ENCODE measurements around the gene SRL.

The SRL gene

GRCh38 chr16:4272114-4272956, 30.5 kb upstream of the SRL start:
- no peaks in the 10 kb centered on the region for H3K9me3 ChIP-seq (replicated peaks; ENCODE audit: insufficient read depth, low read length)
- TF ChIP-seq CTCF (IDR thresholded peaks at IDR 0.05; ENCODE audit: low read length) = no peak
- TF ChIP-seq EZH2phosphoT487 (IDR thresholded peaks at IDR 0.05; ENCODE audit: low read length) = no peak
- no peak for TF ChIP-seq EZH2 (optimal IDR thresholded peaks at IDR 0.05; ENCODE audit: low read depth, low read length)
- peak overlapping the region; percentile 84 for H3K27ac ChIP-seq (ENCODE audit: low read length)
- H3K27me3 ChIP-seq (replicated peaks; ENCODE audit: insufficient read depth, low read length) = no peaks in the 10 kb centered on the region
- no peaks in the 10 kb centered on the region for H3K9me2 ChIP-seq (replicated peaks; ENCODE audit: insufficient read depth, low read length)
- peak overlapping the region; percentile 76 for H2AFZ ChIP-seq (ENCODE audit: low read length)
- H3K79me2 ChIP-seq (ENCODE audit: low read length) = peaks cover 50% of the 10 kb centered on the region
- peaks cover 9% of the 10 kb centered on the region for H3K4me1 ChIP-seq (ENCODE audit: low read length)
- H3K4me3 ChIP-seq (ENCODE audit: low read length) = peak overlapping the region; percentile 90
- peaks cover 22% of the 10 kb centered on the region for H3F3A ChIP-seq (ENCODE audit: insufficient read depth, low read length)
- H4K20me1 ChIP-seq (ENCODE audit: insufficient read depth, low read length) = no peaks in the 10 kb centered on the region
- H3K4me2 ChIP-seq (ENCODE audit: low read depth, low read length) = peak overlapping the region; percentile 59; the same call in 1 of the 2 replicates
- no peaks in the 10 kb centered on the region for H3K36me3 ChIP-seq (replicated peaks; ENCODE audit: insufficient read depth, low read length)
- peak overlapping the region; percentile 98 for H3K9ac ChIP-seq (ENCODE audit: low read length)
- peak; percentile 36 for DNase-seq

- Histone ChIP-seq H3K27ac (ENCODE audit: low read length) (peak overlapping the region; percentile 92), H4K20me1 (ENCODE audit: insufficient read depth, low read length) (no peaks in the 10 kb centered on the region), H3K4me3 (ENCODE audit: low read length) (peak overlapping the region; percentile 90), H3K9ac (ENCODE audit: low read length) (peak overlapping the region; percentile 98), H2AFZ (ENCODE audit: low read length) (peak overlapping the region; percentile 73), H3K4me2 (ENCODE audit: low read depth, low read length) (peak overlapping the region; percentile 98), H3F3A (ENCODE audit: insufficient read depth, low read length) (peaks cover 22% of the 10 kb centered on the region), H3K79me2 (ENCODE audit: low read length) (peaks cover 59% of the 10 kb centered on the region), H3K9me3 (replicated peaks; ENCODE audit: insufficient read depth, low read length) (no peaks in the 10 kb centered on the region), H3K9me2 (replicated peaks; ENCODE audit: insufficient read depth, low read length) (no peaks in the 10 kb centered on the region), H3K36me3 (replicated peaks; ENCODE audit: insufficient read depth, low read length) (no peaks in the 10 kb centered on the region), H3K27me3 (replicated peaks; ENCODE audit: insufficient read depth, low read length) (no peaks in the 10 kb centered on the region), H3K4me1 (ENCODE audit: low read length) (peaks cover 9% of the 10 kb centered on the region)
- DNase-seq = peak; percentile 93
- no peak for TF ChIP-seq EZH2phosphoT487 (IDR thresholded peaks at IDR 0.05; ENCODE audit: low read length)
- no peak for TF ChIP-seq EZH2 (optimal IDR thresholded peaks at IDR 0.05; ENCODE audit: low read depth, low read length)
- TF ChIP-seq CTCF (IDR thresholded peaks at IDR 0.05; ENCODE audit: low read length) = no peak
Observed at GRCh38 chr16:4271176-4272113, 29.6 kb upstream of the SRL start.

DNA sequence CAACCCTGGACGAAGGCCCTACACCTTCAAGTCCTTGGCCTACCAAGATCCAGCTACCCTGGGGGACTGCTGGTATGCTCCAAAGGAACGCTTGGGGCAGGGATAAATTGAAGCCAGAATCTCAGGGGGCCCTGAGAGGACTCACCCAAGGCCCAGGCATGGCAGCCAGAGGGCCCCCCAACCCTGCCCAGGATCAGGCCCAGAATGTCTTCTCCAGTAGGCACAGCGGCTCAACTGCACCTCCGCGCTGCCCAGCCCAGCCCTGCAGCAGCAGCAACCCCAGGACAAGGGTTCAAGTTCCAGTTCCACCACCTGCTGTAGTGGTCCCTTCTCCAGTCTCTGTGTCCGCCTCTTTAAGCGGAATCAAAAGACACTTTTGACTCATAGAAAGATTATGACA, 28.7 kb upstream of the SRL start:
- DNase-seq = no peak
- Histone ChIP-seq H3K27me3 (replicated peaks; ENCODE audit: insufficient read depth, low read length) (no peaks in the 10 kb centered on the region), H3K9me2 (replicated peaks; ENCODE audit: insufficient read depth, low read length) (no peaks in the 10 kb centered on the region), H3K79me2 (ENCODE audit: low read length) (peaks cover 68% of the 10 kb centered on the region), H3F3A (ENCODE audit: insufficient read depth, low read length) (peaks cover 22% of the 10 kb centered on the region), H3K9me3 (replicated peaks; ENCODE audit: insufficient read depth, low read length) (no peaks in the 10 kb centered on the region), H4K20me1 (ENCODE audit: insufficient read depth, low read length) (peaks cover 6% of the 10 kb centered on the region), H2AFZ (ENCODE audit: low read length) (no peak overlapping the region), H3K36me3 (replicated peaks; ENCODE audit: insufficient read depth, low read length) (no peaks in the 10 kb centered on the region), H3K27ac (ENCODE audit: low read length) (no peak overlapping the region), H3K9ac (ENCODE audit: low read length) (peak overlapping the region; percentile 98; the same call in 1 of the 2 replicates), H3K4me3 (ENCODE audit: low read length) (peak overlapping the region; percentile 90), H3K4me2 (ENCODE audit: low read depth, low read length) (peak overlapping the region; percentile 98), H3K4me1 (ENCODE audit: low read length) (peaks cover 9% of the 10 kb centered on the region)
- TF ChIP-seq EZH2phosphoT487 (IDR thresholded peaks at IDR 0.05; ENCODE audit: low read length) (no peak), CTCF (IDR thresholded peaks at IDR 0.05; ENCODE audit: low read length) (no peak), EZH2 (optimal IDR thresholded peaks at IDR 0.05; ENCODE audit: low read depth, low read length) (no peak)

Measured in MM.1S (cell line).